ENCODE measurements around the gene ZNF18.
A peak's percentile ranks its signal among the peaks of the same experiment; 100 is the strongest.
"Not testable (repeated sequence)": the region's sequence is repeated elsewhere in the genome, so short reads cannot be mapped to it uniquely, and the experiment has no call there.

The ZNF18 gene

DNA sequence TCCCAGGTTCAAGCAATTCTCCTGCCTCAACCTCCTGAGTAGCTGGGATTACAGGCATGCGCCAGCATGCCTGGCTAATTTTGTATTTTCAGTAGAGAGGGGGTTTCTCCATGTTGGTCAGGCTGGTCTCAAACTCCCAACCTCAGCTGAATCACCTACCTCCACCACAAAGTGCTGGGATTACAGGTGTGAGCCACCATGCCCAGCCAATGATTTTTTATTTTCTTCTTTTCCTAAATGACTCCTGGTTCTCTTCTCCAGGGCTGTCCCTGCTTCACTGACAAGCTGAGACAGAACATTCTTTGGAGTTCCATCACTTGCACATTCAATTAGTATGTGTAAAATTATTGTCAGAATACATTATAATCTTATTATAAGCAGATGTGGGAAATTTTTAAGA, 47.7 kb downstream of the ZNF18 start:
- not testable (repeated sequence) for H3K27ac ChIP-seq (ENCODE audit: low read depth, low read length); H2AFZ ChIP-seq (ENCODE audit: low read length, unreplicated experiment); H3K79me2 ChIP-seq (ENCODE audit: control insufficient read depth, insufficient read depth, low read length, unreplicated experiment); H3K36me3 ChIP-seq (ENCODE audit: insufficient read depth, low read length); H3K27me3 ChIP-seq (ENCODE audit: insufficient read depth, low read length); H3K4me3 ChIP-seq (ENCODE audit: low read depth, low read length); H3K4me1 ChIP-seq (ENCODE audit: control insufficient read depth, insufficient read depth, low read length, unreplicated experiment)

DNA sequence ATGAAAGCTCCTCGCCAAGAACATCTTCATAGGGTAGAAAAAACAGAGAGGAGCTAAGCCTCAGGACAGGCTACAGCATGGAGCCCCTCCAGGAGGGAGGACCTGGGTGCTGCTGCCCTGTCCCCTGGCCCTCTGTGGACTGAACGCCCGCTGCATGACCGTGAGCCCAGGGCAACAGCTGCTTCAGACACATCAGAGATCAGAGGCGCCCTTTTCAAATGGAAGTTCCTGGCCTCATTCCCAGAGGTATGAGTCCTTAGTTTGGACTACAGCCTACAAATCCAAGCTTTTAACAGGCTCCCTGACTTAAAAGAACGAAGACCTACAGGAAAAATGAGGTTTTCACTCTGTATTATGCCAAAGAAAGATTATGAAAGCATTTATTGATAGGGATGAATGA, 48.5 kb downstream of the ZNF18 start:
- H3K27me3 ChIP-seq (ENCODE audit: insufficient read depth, low read length), result no peaks in the 10 kb centered on the region
- H3K27ac ChIP-seq (ENCODE audit: low read depth, low read length), result no peak overlapping the region
- H3K4me1 ChIP-seq (ENCODE audit: control insufficient read depth, insufficient read depth, low read length, unreplicated experiment), result peaks cover 4% of the 10 kb centered on the region
- peak overlapping the region; percentile 67 for H3K4me3 ChIP-seq (ENCODE audit: low read depth, low read length)
- H2AFZ ChIP-seq (ENCODE audit: low read length, unreplicated experiment), result peak overlapping the region; percentile 61
- no peaks in the 10 kb centered on the region for H3K79me2 ChIP-seq (ENCODE audit: control insufficient read depth, insufficient read depth, low read length, unreplicated experiment)
- no peaks in the 10 kb centered on the region for H3K36me3 ChIP-seq (ENCODE audit: insufficient read depth, low read length)

DNA sequence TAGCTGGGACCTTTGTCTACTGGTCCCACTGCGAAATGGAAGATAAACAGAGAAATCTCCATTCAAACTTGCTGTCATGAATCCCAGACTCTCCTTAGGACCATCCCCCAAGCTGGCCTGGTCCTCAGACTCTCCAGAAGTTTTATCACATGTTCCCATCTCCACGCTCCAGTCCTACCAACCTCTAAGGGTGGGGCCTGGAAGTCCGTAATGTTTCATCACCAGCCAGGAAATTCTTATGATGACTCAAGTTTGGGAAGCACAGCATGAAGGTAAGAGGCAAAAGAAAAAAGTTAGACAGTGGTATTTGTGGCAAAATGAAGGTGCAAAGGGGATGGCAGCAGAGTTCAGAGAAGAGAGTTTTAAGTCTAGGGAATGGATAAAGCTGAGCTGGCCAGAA, 52.7 kb downstream of the ZNF18 start:
- H2AFZ ChIP-seq (ENCODE audit: low read length, unreplicated experiment), result no peak overlapping the region
- no peak overlapping the region for H3K4me3 ChIP-seq (ENCODE audit: low read depth, low read length)
- peaks cover 4% of the 10 kb centered on the region for H3K4me1 ChIP-seq (ENCODE audit: control insufficient read depth, insufficient read depth, low read length, unreplicated experiment)
- no peaks in the 10 kb centered on the region for H3K36me3 ChIP-seq (ENCODE audit: insufficient read depth, low read length)
- no peaks in the 10 kb centered on the region for H3K79me2 ChIP-seq (ENCODE audit: control insufficient read depth, insufficient read depth, low read length, unreplicated experiment)
- H3K27me3 ChIP-seq (ENCODE audit: insufficient read depth, low read length), result no peaks in the 10 kb centered on the region; the same call in 1 of the 2 replicates
- no peak overlapping the region for H3K27ac ChIP-seq (ENCODE audit: low read depth, low read length)

DNA sequence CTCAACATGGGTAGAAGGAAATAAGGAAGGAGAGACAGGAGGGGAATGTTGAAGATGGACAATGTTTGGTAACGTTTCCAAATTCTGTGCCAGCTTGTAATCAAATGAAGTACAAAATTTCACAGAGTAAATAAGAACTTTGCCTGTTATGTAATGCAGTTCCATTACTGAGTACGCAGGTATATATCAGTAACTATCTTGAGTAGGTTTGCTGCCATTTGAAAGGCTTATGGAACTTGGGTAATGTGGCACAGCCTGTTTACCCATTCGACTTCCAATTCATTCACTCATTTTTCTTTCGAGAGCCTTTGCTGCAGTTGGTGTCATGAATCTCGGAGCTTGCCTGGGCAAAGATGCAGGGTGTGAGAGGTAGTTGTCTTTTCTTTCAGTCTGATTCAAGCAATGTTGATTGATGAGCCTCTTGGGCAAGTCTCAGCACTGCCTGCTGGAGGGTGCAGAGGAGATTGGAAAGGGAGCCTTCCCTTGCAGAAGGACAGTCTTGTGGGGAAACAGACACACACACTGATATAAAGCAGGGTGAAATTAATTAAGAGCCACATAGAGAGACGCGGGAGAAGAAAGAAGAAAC, 53.4 kb downstream of the ZNF18 start:
- peaks cover 4% of the 10 kb centered on the region for H3K4me1 ChIP-seq (ENCODE audit: control insufficient read depth, insufficient read depth, low read length, unreplicated experiment)
- no peak overlapping the region for H2AFZ ChIP-seq (ENCODE audit: low read length, unreplicated experiment)
- no peaks in the 10 kb centered on the region for H3K36me3 ChIP-seq (ENCODE audit: insufficient read depth, low read length)
- H3K79me2 ChIP-seq (ENCODE audit: control insufficient read depth, insufficient read depth, low read length, unreplicated experiment), result no peaks in the 10 kb centered on the region
- H3K27ac ChIP-seq (ENCODE audit: low read depth, low read length), result no peak overlapping the region
- H3K27me3 ChIP-seq (ENCODE audit: insufficient read depth, low read length), result peaks cover 5% of the 10 kb centered on the region; the same call in 1 of the 2 replicates
- H3K4me3 ChIP-seq (ENCODE audit: low read depth, low read length), result no peak overlapping the region

DNA sequence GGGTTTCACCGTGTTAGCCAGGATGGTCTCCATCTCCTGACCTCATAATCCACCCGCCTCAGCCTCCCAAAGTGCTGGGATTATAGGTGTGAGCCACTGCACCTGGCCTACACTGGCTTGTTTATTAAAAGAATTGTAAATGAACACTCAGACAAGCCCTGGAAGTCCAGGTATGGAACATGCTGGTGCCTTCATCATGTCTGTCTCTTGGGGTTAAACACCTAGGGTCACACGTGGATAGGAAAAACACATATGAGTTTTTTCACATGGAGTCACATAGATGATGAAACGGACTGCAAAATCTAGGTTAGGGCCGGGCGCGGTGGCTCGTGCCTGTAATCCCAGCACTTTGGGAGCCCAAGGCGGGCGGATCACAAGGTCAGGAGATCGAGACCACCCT, 54.2 kb downstream of the ZNF18 start:
- H3K27me3 ChIP-seq (ENCODE audit: insufficient read depth, low read length); H3K79me2 ChIP-seq (ENCODE audit: control insufficient read depth, insufficient read depth, low read length, unreplicated experiment); H3K4me3 ChIP-seq (ENCODE audit: low read depth, low read length); H3K36me3 ChIP-seq (ENCODE audit: insufficient read depth, low read length); H3K4me1 ChIP-seq (ENCODE audit: control insufficient read depth, insufficient read depth, low read length, unreplicated experiment); H2AFZ ChIP-seq (ENCODE audit: low read length, unreplicated experiment); H3K27ac ChIP-seq (ENCODE audit: low read depth, low read length): not testable (repeated sequence)

DNA sequence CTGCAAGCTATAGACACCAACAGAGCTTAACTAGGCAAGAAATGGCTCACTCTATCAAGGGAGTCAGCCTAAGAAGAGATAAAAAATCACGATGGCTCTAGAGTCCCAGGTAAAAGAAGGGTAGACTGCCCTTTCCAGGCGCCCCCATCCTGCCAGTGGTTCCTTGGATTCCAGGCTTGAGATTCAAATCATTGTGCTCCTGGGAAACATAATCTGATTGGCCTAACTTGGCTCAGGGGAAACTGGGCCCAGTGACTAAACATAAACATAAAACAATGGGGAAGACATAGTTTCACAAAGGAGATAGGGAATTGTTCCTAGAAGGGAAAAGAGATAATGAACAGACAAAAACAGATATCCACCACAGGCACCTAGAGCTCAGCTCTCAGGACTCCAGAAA, 56.4 kb downstream of the ZNF18 start:
- peaks cover 10% of the 10 kb centered on the region; the same call in 1 of the 2 replicates for H3K27me3 ChIP-seq (ENCODE audit: insufficient read depth, low read length)
- H2AFZ ChIP-seq (ENCODE audit: low read length, unreplicated experiment), result no peak overlapping the region
- H3K79me2 ChIP-seq (ENCODE audit: control insufficient read depth, insufficient read depth, low read length, unreplicated experiment), result no peaks in the 10 kb centered on the region
- H3K36me3 ChIP-seq (ENCODE audit: insufficient read depth, low read length), result no peaks in the 10 kb centered on the region
- H3K27ac ChIP-seq (ENCODE audit: low read depth, low read length), result no peak overlapping the region
- H3K4me3 ChIP-seq (ENCODE audit: low read depth, low read length), result no peak overlapping the region
- H3K4me1 ChIP-seq (ENCODE audit: control insufficient read depth, insufficient read depth, low read length, unreplicated experiment), result peaks cover 4% of the 10 kb centered on the region

DNA sequence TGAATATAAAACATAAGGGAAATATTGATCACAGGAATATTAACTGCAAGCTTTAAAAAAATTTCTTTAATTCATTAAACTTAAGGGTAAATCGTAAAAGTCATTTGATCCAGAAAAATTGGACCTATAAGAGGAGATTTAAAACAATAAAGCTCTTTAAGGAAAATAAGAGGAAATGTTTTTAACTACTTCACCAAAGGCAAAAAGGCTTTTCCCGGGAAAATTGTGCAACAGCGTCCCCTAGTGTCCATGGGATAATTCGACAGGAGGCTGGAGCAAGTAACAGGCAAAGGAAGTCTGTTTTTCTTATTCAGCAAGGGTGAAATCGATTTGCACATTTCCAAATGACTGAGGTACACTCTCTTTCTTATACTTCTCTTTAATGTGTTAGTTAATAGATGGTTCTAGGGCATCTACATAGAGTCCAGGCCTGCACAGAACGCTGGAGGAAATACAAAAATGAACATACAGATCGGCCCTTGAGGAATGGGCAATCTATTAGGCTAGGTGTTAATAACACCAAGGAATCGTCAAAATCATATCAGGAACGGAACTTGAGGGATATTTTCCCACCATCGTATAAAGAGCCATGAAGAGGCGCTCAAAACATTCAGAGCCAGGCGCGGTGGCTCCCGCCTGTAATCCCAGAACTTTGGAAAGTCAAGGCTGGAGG, 61.4 kb downstream of the ZNF18 start:
- H3K79me2 ChIP-seq (ENCODE audit: control insufficient read depth, insufficient read depth, low read length, unreplicated experiment), result no peaks in the 10 kb centered on the region
- no peaks in the 10 kb centered on the region for H3K4me1 ChIP-seq (ENCODE audit: control insufficient read depth, insufficient read depth, low read length, unreplicated experiment)
- no peak overlapping the region for H2AFZ ChIP-seq (ENCODE audit: low read length, unreplicated experiment)
- H3K27me3 ChIP-seq (ENCODE audit: insufficient read depth, low read length), result peaks cover 10% of the 10 kb centered on the region; the same call in 1 of the 2 replicates
- no peak overlapping the region for H3K27ac ChIP-seq (ENCODE audit: low read depth, low read length)
- no peak overlapping the region for H3K4me3 ChIP-seq (ENCODE audit: low read depth, low read length)
- no peaks in the 10 kb centered on the region for H3K36me3 ChIP-seq (ENCODE audit: insufficient read depth, low read length)

DNA sequence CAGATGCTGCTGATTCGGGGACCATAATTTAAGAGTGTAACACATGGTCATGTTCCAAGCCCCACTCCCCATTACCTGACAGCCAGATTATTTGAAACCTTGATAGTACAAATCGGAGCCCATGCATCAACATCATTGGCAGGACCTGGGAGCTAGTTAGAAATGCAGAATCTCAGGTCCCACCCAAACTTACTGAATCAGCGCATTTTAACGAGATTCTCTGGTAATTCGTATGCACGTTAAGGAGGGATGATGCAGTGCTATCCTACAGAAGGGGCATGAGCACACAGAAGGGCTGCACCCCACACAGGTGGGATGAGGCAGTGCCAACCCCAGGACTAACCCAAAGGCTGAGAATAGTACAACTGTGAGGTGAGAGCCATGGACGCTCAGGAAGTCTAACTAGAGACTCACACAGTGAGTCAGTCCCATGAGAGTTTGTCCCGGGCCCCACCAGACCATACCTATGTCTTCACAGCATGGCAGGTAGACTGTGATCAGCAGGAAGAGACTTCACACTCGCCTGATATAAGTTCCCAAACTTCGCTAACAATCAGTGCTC, 64.9 kb downstream of the ZNF18 start:
- H3K27me3 ChIP-seq (ENCODE audit: insufficient read depth, low read length), result peaks cover 1% of the 10 kb centered on the region; the same call in 1 of the 2 replicates
- H3K27ac ChIP-seq (ENCODE audit: low read depth, low read length), result no peak overlapping the region
- H3K4me1 ChIP-seq (ENCODE audit: control insufficient read depth, insufficient read depth, low read length, unreplicated experiment), result no peaks in the 10 kb centered on the region
- no peak overlapping the region for H2AFZ ChIP-seq (ENCODE audit: low read length, unreplicated experiment)
- H3K4me3 ChIP-seq (ENCODE audit: low read depth, low read length), result no peak overlapping the region
- H3K36me3 ChIP-seq (ENCODE audit: insufficient read depth, low read length), result no peaks in the 10 kb centered on the region
- no peaks in the 10 kb centered on the region for H3K79me2 ChIP-seq (ENCODE audit: control insufficient read depth, insufficient read depth, low read length, unreplicated experiment)

DNA sequence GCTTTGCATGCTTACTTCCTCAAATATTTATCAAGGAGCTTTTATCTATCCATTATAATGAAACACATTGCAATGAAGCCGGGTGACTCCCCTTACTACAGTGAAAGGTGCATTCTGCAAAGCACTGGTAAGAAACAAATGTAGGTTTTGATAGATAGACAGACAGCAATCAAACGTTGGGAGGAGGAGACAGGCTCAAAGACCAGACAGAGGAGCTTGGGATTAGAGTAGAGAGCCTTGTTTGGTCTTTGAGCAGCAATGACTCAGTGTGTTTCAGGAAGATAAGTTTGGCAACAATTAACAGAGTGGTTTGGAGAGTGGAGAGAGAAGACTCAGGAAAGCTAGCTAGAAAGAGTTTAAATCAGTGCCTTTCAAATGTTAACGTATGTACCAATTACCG, 68.8 kb downstream of the ZNF18 start:
- H3K4me1 ChIP-seq (ENCODE audit: control insufficient read depth, insufficient read depth, low read length, unreplicated experiment), result no peaks in the 10 kb centered on the region
- H3K36me3 ChIP-seq (ENCODE audit: insufficient read depth, low read length), result no peaks in the 10 kb centered on the region
- no peaks in the 10 kb centered on the region for H3K79me2 ChIP-seq (ENCODE audit: control insufficient read depth, insufficient read depth, low read length, unreplicated experiment)
- H3K27ac ChIP-seq (ENCODE audit: low read depth, low read length), result no peak overlapping the region
- no peak overlapping the region for H2AFZ ChIP-seq (ENCODE audit: low read length, unreplicated experiment)
- H3K4me3 ChIP-seq (ENCODE audit: low read depth, low read length), result no peak overlapping the region
- H3K27me3 ChIP-seq (ENCODE audit: insufficient read depth, low read length), result no peaks in the 10 kb centered on the region
